K562 (cell line): ENCODE data around the gene HEXIM2. TPM values are rescaled to one million over a fixed set of nuclear protein-coding genes. Genes with fewer than 3 reads are reported as not detected.
A peak's percentile ranks its signal among the peaks of the same experiment; 100 is the strongest.

Experiments used
- ATAC-seq: fragments of 200-7000 bp; cut with Tn5 transposase; 3 replicates; pipeline ENCODE4 v1.9.1; 2020; ENCODE audit warnings: moderate library complexity
- BruUV-seq: library from RNA; stranded (reverse); fragments of 400-500 nt; replicated peaks from 2 replicates; lab custom pipeline; 2021; lab: Mats Ljungman, UMichigan
- CTCF ChIA-PET: fragments of 300-600 bp; formaldehyde crosslinking; extraction: SDS; loops from one replicate; lab custom pipeline; 2021; ENCODE audit warnings: low intra/inter-chr PET ratio; lab: Yijun Ruan, JAX
- POLR2A ChIA-PET: fragments of 300-600, 350-650 bp; sonication (Branson Sonifier 250); formaldehyde crosslinking; extraction: SDS; loops from one replicate; lab custom pipeline; 2021; ENCODE audit warnings: antibody characterized with exemption, inconsistent platforms; lab: Yijun Ruan, JAX
- DNase-seq, 4 experiments: peaks; one replicate each; pipeline versions ENCODE4 v3.0.0 to v3.0.0-alpha.2; 2011 to 2018; ENCODE audit warnings: low spot score in 3 of 4, mixed read lengths in 3 of 4; ENCODE audit errors: extremely low read depth in 1 of 4
- FAIRE-seq: peaks from 2 replicates; lab custom pipeline; 2011; peaks lifted over from hg19 to GRCh38; lab: Jason Lieb, UNC
- H2AFZ ChIP-seq: 2 replicates; pipeline ENCODE4 v1.6.0; 2011; ENCODE audit warnings: low read depth, low read length, control low read depth, inconsistent platforms
- H3K27ac ChIP-seq: fragments of 200-600 bp; 3 replicates; pipeline ENCODE4 v1.8.0; 2011; ENCODE audit warnings: low read depth, mild to moderate bottlenecking, control low read depth, inconsistent platforms, low read length, moderate library complexity, mixed read lengths; ENCODE audit errors: extremely low read depth
- H3K27me3 ChIP-seq, 2 experiments: fragments of 300-600 bp in 1 of 2; 2 replicates in 1 of 2; 3 replicates in 1 of 2; pipeline versions ENCODE4 v1.6.0 to v1.8.0; 2011; ENCODE audit warnings: inconsistent platforms in 2 of 2, low read length in 2 of 2, mild to moderate bottlenecking in 1 of 2, mixed read lengths in 1 of 2, moderate library complexity in 1 of 2; ENCODE audit not compliant: control insufficient read depth in 2 of 2, insufficient read depth in 2 of 2
- H3K36me3 ChIP-seq: fragments of 300-600 bp; 3 replicates; pipeline ENCODE4 v1.8.0; 2011; ENCODE audit warnings: mild to moderate bottlenecking, low read length, inconsistent platforms; ENCODE audit not compliant: control insufficient read depth, insufficient read depth
- H3K4me1 ChIP-seq, 2 experiments: fragments of 200-600 bp in 1 of 2; replicated peaks in 1 of 2; 2 replicates in 1 of 2; 3 replicates in 1 of 2; pipeline versions ENCODE4 v1.5.1 to v1.8.0; 2011; ENCODE audit warnings: inconsistent platforms in 2 of 2, low read length in 2 of 2, mild to moderate bottlenecking in 1 of 2, mixed read lengths in 1 of 2, moderate library complexity in 1 of 2; ENCODE audit not compliant: control insufficient read depth in 2 of 2, insufficient read depth in 2 of 2
- H3K4me2 ChIP-seq: 2 replicates; pipeline ENCODE4 v1.6.1; 2011; ENCODE audit warnings: low read length, control low read depth, inconsistent platforms, mixed read lengths; ENCODE audit not compliant: insufficient read depth
- H3K4me3 ChIP-seq: fragments of 200-600 bp; sonication (generic), shearing (Covaris generic); 2 replicates; pipeline ENCODE4 v1.5.1; 2016; ENCODE audit warnings: control low read depth, inconsistent platforms
- H3K79me2 ChIP-seq: fragments of 200-600 bp; 3 replicates; pipeline ENCODE4 v1.8.0; 2011; ENCODE audit warnings: low read length, inconsistent platforms; ENCODE audit not compliant: control insufficient read depth, insufficient read depth
- H3K9ac ChIP-seq, 2 experiments: 2 replicates each; pipeline versions ENCODE4 v1.6.0 to v1.6.1; 2011; ENCODE audit warnings: low read depth in 2 of 2, low read length in 2 of 2, control low read depth in 1 of 2, inconsistent platforms in 1 of 2, mild to moderate bottlenecking in 1 of 2, mixed read lengths in 1 of 2; ENCODE audit not compliant: insufficient read depth in 1 of 2
- H3K9me1 ChIP-seq: one replicate; pipeline ENCODE4 v1.6.0; 2011; ENCODE audit warnings: inconsistent platforms, mild to moderate bottlenecking, low read length, moderate library complexity; ENCODE audit not compliant: control insufficient read depth, insufficient read depth
- H3K9me3 ChIP-seq: replicated peaks from 2 replicates; pipeline ENCODE4 v1.5.1; 2011; ENCODE audit warnings: low read depth, low read length, inconsistent platforms; ENCODE audit not compliant: control insufficient read depth, insufficient read depth
- H4K20me1 ChIP-seq: replicated peaks from 2 replicates; pipeline ENCODE4 v1.6.1; 2011; ENCODE audit warnings: low read length, inconsistent platforms, mixed read lengths; ENCODE audit not compliant: control insufficient read depth, insufficient read depth
- ETV5 ChIP-seq: sonication (generic); formaldehyde crosslinking; IDR thresholded peaks from 2 replicates; pipeline ENCODE4 v1.4.0; 2020; ENCODE audit warnings: low read depth, mild to moderate bottlenecking, missing genetic modification reagents
- HNRNPK ChIP-seq: fragments of 200-400 bp; formaldehyde crosslinking; IDR thresholded peaks from one replicate; pipeline ENCODE4 v1.6.1; 2018; ENCODE audit warnings: mild to moderate bottlenecking, low read depth, low read length; ENCODE audit not compliant: poor library complexity, severe bottlenecking
- MTA3 ChIP-seq: fragments of 450-650 bp; formaldehyde crosslinking; IDR thresholded peaks from 2 replicates; pipeline ENCODE4 v1.6.1; 2017; ENCODE audit warnings: mild to moderate bottlenecking, borderline replicate concordance
- PHF20 ChIP-seq: fragments of 450-650 bp; IDR thresholded peaks from 2 replicates; pipeline ENCODE4 v1.6.1; 2018; ENCODE audit not compliant: partially characterized antibody
- SP1 ChIP-seq: sonication (generic); formaldehyde crosslinking; IDR thresholded peaks from 2 replicates; pipeline ENCODE4 v1.8.1; 2022; ENCODE audit warnings: mild to moderate bottlenecking, missing genetic modification reagents
- TOE1 ChIP-seq, 2 experiments: fragments of 450-650 bp in 1 of 2; sonication (generic) in 1 of 2; formaldehyde crosslinking in 1 of 2; IDR thresholded peaks; 2 replicates each; pipeline versions ENCODE4 v1.7.1 to v1.8.0; 2016 to 2022; ENCODE audit warnings: borderline replicate concordance in 2 of 2, mild to moderate bottlenecking in 2 of 2, antibody characterized with exemption in 1 of 2, inconsistent platforms in 1 of 2, low read depth in 1 of 2, missing genetic modification reagents in 1 of 2, moderate library complexity in 1 of 2
- YY1 ChIP-seq, 3 experiments: IDR thresholded peaks; 2 replicates each; pipeline ENCODE4 v1.6.1; 2011; ENCODE audit warnings: low read length in 2 of 3, mild to moderate bottlenecking in 2 of 3, moderate library complexity in 2 of 3, borderline replicate concordance in 1 of 3, control low read depth in 1 of 3, low read depth in 1 of 3; ENCODE audit not compliant: insufficient read depth in 3 of 3, insufficient replicate concordance in 2 of 3, control insufficient read depth in 1 of 3, insufficient read length in 1 of 3; ENCODE audit errors: extremely low read depth in 1 of 3
- WGBS: fragments of 100-300 bp; shearing (Covaris generic); methylation state at CpG from one replicate; pipeline ENCODE4 v1.1.6; 2016; ENCODE audit warnings: low coverage, mixed read lengths; ENCODE audit not compliant: insufficient coverage; ENCODE audit errors: missing lambda C conversion rate; 5-methylcytosine and 5-hydroxymethylcytosine counted together
- in situ Hi-C: fragments of 300-500 bp; cut with MboI; formaldehyde crosslinking; loops from 4 replicates; pipeline ENCODE4 v1.15.0; 2018; ENCODE audit warnings: inconsistent platforms, mixed read lengths
- intact Hi-C: fragments of 100-400 bp; cut with micrococcal nuclease; formaldehyde crosslinking; loops from 2 replicates; pipeline ENCODE4 v1.14.2; 2022
- polyA plus RNA-seq, 8 experiments: library from polyadenylated mRNA; depleted of rRNA in 4 of 8; stranded (reverse) in 5 of 8; unstranded in 3 of 8; fragments of >200 nt; fragmentation: Nextera tagmentation in 2 of 8; fragmentation: Illumina TruSeq in 1 of 8; extraction: Ambion mirVana in 2 of 8; extraction: Trizol in 1 of 8; gene quantifications; 2 replicates each; pipeline versions ENCODE4 v1.2.1 to v1.2.3, GENCODE V29; 2011 to 2014; ENCODE audit warnings: inconsistent platforms in 1 of 8, missing spikeins in 1 of 8
- total RNA-seq, 7 experiments: library from RNA; depleted of rRNA in 6 of 7; stranded (reverse); fragments of >200 nt in 6 of 7; fragmentation: Illumina TruSeq in 2 of 7; extraction: Trizol in 2 of 7; gene quantifications; 2 replicates each; pipeline versions ENCODE4 v1.2.1 to v1.2.3, GENCODE V29; 2011 to 2021; ENCODE audit warnings: low replicate concordance in 1 of 7
- TF ChIP-seq, protein P1 (sequence below): fragments of 450-650 bp; IDR thresholded peaks from 2 replicates; pipeline ENCODE4 v1.6.1; 2016; ENCODE audit warnings: mild to moderate bottlenecking, moderate library complexity

Gene HEXIM2
- total and polyA plus RNA-seq, 9 of the 15 experiments (the other 6 are each of a cell fraction or from before 2014, with no cell fraction given), result 0.69 to 3.4 (median 1.1) TPM; not detected in 2

DNA sequence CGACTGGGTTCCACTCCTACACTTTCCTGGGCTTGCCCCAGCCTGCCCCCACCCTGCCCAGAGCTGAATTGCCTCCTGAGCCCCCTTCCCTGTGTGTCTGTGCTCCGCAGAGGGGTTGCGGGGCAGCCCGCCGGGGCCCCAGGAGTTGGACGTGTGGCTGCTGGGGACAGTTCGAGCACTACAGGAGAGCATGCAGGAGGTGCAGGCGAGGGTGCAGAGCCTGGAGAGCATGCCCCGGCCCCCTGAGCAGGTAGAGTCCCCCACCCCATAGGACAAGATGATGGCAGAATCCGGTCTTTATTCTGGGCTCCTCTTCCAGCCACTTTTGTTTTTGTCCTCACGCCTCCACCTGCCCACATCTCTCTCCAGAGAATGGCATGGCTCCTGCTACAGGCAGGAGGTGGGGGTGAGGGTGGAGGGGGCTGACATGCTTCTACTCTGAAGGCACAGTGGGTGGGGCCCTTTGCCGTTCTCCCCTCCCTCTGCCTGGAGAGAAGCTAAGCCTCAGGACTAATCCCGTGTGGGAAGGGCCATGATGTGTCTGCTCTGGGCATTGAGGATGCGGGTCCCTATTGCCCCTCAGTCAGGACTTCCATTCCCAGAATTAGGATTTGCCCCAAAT is 22.7 kb upstream of the HEXIM2 start:
- in situ Hi-C loops, result loop anchor here (5.0 kb wide), 1 partner anchor 58 kb away; no protein-coding TSS in a partner anchor
- no peak for ATAC-seq
- WGBS, result 46% methylated on average over 14 of the region's 14 CpGs
- no TSS peak for BruUV-seq
- DNase-seq, result no peak
- ChIA-PET POLR2A (interaction anchor here (0.9 to 7.1 kb wide), 4 partner anchors 11 to 90 kb away, joined by 3 to 119 read pairs (median 4); partner anchors contain the start of genes HEXIM1 and NMT1), CTCF (no interaction called here)
- H3K4me3 ChIP-seq, result no peak overlapping the region
- H3K4me2 ChIP-seq, result no peak overlapping the region
- peaks cover 7% of the 10 kb centered on the region; the same call in 1 of the 3 replicates for H3K79me2 ChIP-seq
- H4K20me1 ChIP-seq, result no peaks in the 10 kb centered on the region
- intact Hi-C loops, result loop anchor here (5.0 kb wide), 1 partner anchor 248 kb away; no protein-coding TSS in a partner anchor
- no peaks in the 10 kb centered on the region for H3K9me3 ChIP-seq
- H3K4me1 ChIP-seq, result peaks cover 12 to 32% of the 10 kb centered on the region in 2 experiments
- H3K9me1 ChIP-seq, result no peaks in the 10 kb centered on the region
- no peak overlapping the region for H2AFZ ChIP-seq
- no peaks in the 10 kb centered on the region for H3K27me3 ChIP-seq
- peak overlapping the region in 1 of 2 experiments; percentile 1; a peak in 1 of 4 replicates for H3K9ac ChIP-seq
- no peak for FAIRE-seq
- no peaks in the 10 kb centered on the region for H3K36me3 ChIP-seq
- H3K27ac ChIP-seq, result no peak overlapping the region
- TF ChIP-seq, protein P1, sequence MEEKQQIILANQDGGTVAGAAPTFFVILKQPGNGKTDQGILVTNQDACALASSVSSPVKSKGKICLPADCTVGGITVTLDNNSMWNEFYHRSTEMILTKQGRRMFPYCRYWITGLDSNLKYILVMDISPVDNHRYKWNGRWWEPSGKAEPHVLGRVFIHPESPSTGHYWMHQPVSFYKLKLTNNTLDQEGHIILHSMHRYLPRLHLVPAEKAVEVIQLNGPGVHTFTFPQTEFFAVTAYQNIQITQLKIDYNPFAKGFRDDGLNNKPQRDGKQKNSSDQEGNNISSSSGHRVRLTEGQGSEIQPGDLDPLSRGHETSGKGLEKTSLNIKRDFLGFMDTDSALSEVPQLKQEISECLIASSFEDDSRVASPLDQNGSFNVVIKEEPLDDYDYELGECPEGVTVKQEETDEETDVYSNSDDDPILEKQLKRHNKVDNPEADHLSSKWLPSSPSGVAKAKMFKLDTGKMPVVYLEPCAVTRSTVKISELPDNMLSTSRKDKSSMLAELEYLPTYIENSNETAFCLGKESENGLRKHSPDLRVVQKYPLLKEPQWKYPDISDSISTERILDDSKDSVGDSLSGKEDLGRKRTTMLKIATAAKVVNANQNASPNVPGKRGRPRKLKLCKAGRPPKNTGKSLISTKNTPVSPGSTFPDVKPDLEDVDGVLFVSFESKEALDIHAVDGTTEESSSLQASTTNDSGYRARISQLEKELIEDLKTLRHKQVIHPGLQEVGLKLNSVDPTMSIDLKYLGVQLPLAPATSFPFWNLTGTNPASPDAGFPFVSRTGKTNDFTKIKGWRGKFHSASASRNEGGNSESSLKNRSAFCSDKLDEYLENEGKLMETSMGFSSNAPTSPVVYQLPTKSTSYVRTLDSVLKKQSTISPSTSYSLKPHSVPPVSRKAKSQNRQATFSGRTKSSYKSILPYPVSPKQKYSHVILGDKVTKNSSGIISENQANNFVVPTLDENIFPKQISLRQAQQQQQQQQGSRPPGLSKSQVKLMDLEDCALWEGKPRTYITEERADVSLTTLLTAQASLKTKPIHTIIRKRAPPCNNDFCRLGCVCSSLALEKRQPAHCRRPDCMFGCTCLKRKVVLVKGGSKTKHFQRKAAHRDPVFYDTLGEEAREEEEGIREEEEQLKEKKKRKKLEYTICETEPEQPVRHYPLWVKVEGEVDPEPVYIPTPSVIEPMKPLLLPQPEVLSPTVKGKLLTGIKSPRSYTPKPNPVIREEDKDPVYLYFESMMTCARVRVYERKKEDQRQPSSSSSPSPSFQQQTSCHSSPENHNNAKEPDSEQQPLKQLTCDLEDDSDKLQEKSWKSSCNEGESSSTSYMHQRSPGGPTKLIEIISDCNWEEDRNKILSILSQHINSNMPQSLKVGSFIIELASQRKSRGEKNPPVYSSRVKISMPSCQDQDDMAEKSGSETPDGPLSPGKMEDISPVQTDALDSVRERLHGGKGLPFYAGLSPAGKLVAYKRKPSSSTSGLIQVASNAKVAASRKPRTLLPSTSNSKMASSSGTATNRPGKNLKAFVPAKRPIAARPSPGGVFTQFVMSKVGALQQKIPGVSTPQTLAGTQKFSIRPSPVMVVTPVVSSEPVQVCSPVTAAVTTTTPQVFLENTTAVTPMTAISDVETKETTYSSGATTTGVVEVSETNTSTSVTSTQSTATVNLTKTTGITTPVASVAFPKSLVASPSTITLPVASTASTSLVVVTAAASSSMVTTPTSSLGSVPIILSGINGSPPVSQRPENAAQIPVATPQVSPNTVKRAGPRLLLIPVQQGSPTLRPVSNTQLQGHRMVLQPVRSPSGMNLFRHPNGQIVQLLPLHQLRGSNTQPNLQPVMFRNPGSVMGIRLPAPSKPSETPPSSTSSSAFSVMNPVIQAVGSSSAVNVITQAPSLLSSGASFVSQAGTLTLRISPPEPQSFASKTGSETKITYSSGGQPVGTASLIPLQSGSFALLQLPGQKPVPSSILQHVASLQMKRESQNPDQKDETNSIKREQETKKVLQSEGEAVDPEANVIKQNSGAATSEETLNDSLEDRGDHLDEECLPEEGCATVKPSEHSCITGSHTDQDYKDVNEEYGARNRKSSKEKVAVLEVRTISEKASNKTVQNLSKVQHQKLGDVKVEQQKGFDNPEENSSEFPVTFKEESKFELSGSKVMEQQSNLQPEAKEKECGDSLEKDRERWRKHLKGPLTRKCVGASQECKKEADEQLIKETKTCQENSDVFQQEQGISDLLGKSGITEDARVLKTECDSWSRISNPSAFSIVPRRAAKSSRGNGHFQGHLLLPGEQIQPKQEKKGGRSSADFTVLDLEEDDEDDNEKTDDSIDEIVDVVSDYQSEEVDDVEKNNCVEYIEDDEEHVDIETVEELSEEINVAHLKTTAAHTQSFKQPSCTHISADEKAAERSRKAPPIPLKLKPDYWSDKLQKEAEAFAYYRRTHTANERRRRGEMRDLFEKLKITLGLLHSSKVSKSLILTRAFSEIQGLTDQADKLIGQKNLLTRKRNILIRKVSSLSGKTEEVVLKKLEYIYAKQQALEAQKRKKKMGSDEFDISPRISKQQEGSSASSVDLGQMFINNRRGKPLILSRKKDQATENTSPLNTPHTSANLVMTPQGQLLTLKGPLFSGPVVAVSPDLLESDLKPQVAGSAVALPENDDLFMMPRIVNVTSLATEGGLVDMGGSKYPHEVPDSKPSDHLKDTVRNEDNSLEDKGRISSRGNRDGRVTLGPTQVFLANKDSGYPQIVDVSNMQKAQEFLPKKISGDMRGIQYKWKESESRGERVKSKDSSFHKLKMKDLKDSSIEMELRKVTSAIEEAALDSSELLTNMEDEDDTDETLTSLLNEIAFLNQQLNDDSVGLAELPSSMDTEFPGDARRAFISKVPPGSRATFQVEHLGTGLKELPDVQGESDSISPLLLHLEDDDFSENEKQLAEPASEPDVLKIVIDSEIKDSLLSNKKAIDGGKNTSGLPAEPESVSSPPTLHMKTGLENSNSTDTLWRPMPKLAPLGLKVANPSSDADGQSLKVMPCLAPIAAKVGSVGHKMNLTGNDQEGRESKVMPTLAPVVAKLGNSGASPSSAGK, result no peak
- TF ChIP-seq HNRNPK, result no peak
- TF ChIP-seq PHF20, result no peak
- no peak for TF ChIP-seq ETV5 (CRISPR knock-in tag)
- TF ChIP-seq TOE1 (IDR thresholded peaks at IDR 0.05; ENCODE audit: borderline replicate concordance), result no peak
- no peak for TF ChIP-seq TOE1 (CRISPR knock-in tag; IDR thresholded peaks at IDR 0.05; ENCODE audit: borderline replicate concordance, low read depth)
- TF ChIP-seq YY1 (IDR thresholded peaks at IDR 0.05; ENCODE audit: borderline replicate concordance in 1 of 3, control insufficient read depth in 1 of 3, extremely low read depth in 1 of 3, insufficient read depth in 3 of 3, insufficient read length in 1 of 3, insufficient replicate concordance in 2 of 3, low read depth in 1 of 3, low read length in 2 of 3), result no peak
- no peak for TF ChIP-seq MTA3
- TF ChIP-seq SP1 (CRISPR knock-in tag), result no peak
